ENCODE measurements around the gene PPP1R27.

PPP1R27 gene

GRCh38 chr17:81821147-81821546, 13.7 kb downstream of the PPP1R27 start:
- DNase-seq (ENCODE audit: low read depth) = no peak

GRCh38 chr17:81819708-81820107, 15.1 kb downstream of the PPP1R27 start:
- no peak for DNase-seq (ENCODE audit: low read depth)

- DNase-seq (ENCODE audit: low read depth) = no peak
Measured at GRCh38 chr17:81817758-81818147, 17.1 kb downstream of the PPP1R27 start.

DNA sequence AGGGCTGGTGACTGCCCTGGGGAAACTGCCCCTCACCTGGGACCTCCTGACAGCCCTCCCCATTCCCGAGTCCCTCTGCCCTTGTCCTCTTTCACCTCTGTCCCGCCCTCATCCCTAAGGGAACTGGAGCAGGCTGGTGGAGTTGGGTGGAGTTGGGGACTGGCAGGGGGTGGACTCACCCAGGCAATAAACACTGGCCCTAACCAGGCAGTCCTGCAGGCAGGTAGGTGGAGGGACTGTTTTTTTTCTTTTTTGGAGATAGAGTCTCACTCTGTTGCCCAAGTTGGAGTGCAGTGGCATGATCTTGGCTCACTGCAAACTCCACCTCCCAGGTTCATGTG, 19.2 kb downstream of the PPP1R27 start:
- DNase-seq (ENCODE audit: low read depth) = no peak

DNA sequence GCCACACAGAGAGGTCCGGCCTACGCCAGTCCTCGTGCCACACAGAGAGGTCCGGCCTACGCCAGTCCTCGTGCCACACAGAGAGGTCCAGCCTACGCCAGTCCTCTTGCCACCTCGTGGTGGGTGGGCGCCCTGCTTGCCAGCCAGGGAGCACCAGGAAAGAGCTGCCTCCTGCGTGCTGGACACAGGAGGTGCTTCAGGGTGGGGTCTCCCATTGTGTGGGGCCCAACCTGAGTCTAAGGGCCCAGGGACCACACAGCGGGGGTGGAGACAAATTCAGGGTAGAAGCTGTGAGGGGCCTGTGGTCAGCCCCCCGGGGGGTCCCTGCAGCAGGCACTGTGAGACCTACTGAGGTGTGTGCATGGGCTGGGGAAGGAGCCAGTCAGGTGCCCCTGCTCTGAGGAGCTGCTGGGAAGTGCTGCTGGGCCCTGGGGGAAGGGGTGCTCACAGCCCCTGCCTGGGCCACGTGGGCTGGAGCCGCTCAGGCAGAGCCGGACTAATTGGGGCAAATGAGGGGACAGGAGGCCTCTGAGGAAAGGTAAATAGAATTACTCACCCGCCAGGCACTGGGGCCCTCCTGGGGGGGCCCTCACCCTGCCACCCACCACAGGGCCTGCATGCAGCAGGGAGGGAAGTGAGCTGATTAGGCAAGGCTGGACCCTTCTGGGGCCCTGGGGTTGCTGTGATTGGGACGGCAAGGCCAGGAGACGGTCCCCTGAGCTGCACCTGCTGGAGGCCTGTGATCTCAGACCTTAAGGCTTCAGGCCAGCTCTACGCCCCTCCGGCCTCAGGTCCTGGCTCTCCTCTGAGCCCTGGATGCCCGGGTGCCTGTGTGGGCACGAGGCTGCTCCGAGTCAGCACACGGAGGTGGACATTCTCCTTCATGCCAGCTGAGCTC, 19.9 kb downstream of the PPP1R27 start:
- no peak for DNase-seq (ENCODE audit: low read depth)

DNA sequence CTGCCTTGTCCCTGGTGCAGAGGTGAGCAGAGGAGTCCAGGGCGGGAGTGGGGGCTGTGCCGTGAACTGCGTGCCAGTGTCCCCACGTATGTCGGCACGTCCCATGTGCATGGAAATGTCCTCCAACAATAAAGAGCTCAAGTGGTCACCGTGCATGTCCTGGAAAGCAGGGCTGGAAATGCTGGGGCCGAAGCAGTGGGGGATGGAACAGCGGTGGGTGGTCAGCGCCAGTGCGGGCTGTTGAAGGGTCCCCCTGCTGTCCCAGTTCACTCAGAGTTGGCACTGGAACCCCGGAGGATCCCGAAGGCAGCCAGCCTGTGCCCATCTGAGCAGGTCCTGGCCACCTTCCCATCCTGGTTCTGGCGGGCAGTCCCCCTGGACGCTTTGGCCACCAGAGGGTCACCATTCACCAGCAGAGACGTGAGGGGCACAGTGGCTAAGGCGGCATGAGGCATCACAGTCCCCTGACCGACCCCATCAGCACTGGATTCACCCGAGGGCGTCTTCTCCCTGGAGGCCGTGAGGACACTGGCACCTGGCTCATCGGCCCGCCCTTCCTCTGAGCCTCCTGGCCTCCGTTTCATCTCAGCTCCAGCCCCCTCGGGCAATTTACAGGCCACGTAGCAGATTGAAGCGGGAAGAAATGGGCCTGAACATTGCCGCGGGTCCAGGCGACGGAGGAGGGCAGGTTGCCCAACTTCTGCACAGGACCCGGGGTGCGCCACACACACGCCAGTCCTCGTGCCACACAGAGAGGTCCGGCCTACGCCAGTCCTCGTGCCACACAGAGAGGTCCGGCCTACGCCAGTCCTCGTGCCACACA, 20.8 kb downstream of the PPP1R27 start:
- DNase-seq (ENCODE audit: low read depth) = no peak

DNA sequence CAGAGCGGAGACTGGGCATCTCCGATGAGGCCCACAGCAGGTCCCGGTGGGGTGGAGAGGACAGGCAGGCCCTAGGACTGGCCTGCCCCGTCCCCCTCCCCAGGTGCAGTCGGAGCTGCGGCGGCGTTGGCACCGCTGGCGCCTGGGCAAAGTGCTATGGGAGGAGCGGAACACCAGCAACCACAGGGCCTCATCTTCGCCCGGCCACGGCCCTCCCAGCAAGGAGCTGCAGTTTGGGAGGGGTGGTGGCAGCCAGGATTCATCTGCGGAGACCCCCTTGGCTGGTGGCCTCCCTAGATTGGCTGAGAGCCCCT, 21.5 kb downstream of the PPP1R27 start:
- DNase-seq (ENCODE audit: low read depth) = no peak

GRCh38 chr17:81812571-81813370, 22.1 kb downstream of the PPP1R27 start:
- DNase-seq (ENCODE audit: low read depth) = no peak

DNA sequence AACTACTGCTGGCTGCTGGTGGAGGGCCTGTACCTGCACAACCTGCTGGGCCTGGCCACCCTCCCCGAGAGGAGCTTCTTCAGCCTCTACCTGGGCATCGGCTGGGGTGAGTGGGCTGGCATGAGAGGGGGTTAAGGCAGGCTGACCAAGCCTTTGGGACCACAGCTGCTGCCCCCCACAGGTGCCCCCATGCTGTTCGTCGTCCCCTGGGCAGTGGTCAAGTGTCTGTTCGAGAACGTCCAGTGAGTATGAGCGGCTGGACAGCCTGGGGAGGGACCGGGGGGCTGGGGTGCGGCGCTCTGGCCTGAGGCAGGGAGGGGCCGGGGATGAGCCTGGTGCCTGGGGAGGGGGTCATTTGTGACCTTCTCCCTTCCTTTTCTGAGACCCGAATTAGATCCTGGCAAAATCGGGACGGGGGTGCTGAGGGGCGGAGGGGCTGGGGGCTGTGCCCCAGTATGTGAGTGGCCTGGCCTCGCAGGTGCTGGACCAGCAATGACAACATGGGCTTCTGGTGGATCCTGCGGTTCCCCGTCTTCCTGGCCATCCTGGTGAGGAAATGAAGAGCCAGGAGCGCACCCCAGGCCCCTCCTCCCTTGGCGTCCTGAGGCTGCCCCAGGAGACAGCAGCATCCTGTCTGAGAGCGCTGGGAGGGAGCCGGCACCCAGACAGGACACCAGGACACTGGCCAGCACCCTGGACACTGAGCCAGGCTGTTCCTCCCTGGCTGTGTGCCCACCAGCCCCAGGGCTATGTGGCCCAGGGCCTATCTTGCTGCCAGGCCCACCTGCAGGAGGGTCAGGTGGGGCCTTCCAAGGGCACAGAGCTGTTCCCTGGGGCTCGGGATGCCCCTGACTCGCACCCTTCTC, 22.9 kb downstream of the PPP1R27 start:
- no peak for DNase-seq (ENCODE audit: low read depth)

DNA sequence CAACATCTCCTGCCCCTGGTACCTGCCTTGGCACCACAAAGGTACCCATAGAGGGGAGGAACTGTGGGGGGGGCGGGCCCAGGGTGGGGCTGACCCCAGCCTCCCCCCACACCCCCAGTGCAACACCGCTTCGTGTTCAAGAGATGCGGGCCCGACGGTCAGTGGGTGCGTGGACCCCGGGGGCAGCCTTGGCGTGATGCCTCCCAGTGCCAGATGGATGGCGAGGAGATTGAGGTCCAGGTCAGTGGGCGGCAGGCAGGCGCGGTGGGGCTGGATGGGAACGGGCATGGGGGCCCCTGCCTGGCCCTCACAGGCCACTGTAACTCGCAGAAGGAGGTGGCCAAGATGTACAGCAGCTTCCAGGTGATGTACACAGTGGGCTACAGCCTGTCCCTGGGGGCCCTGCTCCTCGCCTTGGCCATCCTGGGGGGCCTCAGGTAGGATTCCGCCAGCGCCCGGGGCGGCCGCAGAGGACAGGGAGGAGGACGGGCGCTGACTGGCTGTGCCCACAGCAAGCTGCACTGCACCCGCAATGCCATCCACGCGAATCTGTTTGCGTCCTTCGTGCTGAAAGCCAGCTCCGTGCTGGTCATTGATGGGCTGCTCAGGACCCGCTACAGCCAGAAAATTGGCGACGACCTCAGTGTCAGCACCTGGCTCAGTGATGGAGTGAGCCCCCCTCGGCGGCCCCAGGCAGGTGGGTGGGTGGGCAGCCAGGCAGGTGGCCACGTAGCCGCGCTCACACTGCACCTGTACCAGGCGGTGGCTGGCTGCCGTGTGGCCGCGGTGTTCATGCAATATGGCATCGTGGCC, 23.8 kb downstream of the PPP1R27 start:
- no peak for DNase-seq (ENCODE audit: low read depth)

DNA sequence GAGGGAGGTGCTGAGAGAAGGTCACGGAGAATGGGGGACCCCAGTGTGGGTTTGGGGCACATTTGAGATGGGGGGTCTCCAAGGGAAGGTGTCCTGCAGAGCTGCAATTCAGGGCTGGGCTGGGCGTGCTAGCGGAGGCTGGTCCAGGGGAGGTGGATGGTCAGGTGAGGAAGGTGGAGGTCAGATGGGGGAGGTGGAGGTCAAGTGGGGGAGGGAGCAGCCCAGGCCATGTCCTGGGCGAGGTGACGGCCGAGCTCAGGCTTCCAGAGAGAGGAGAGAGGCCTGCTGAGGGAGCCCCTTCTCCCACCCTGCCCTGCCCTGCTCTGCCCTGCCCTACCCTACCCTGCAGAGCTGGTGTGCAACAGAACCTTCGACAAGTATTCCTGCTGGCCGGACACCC, 24.4 kb downstream of the PPP1R27 start:
- no peak for DNase-seq (ENCODE audit: low read depth)

- no peak for DNase-seq (ENCODE audit: low read depth)
Measured at GRCh38 chr17:81809556-81809998, 25.3 kb downstream of the PPP1R27 start.

DNA sequence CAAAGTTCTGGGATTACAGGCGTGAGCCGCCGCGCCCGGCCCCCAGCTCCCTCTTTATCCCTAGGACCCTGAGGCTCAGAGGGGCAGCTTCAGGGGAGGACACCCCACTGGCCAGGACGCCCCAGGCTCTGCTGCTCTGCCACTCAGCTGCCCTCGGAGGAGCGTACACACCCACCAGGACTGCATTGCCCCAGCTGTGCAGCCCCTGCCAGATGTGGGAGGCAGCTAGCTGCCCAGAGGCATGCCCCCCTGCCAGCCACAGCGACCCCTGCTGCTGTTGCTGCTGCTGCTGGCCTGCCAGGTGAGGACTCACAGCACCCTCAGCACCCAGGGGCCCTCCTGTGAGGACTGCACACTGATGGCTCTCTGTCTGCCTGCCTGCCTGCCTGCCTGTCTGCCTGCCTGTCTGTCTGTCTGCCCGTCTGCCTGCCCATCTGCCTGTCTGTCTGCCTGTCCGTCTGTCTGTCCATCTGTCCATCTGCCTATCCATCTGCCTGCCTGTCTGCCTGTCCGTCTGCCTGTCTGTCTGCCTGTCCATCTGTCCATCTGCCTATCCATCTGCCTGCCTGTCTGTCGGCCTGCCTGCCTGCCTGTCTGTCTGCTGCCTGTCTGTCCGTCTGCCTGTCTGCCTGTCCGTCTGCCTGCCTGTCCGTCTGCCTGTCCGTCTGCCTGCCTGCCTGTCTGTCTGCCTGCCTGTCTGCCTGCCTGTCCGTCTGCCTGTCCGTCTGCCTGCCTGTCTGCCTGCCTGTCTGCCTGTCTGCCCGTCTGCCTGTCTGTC, 25.9 kb downstream of the PPP1R27 start:
- DNase-seq (ENCODE audit: low read depth) = no peak

DNA sequence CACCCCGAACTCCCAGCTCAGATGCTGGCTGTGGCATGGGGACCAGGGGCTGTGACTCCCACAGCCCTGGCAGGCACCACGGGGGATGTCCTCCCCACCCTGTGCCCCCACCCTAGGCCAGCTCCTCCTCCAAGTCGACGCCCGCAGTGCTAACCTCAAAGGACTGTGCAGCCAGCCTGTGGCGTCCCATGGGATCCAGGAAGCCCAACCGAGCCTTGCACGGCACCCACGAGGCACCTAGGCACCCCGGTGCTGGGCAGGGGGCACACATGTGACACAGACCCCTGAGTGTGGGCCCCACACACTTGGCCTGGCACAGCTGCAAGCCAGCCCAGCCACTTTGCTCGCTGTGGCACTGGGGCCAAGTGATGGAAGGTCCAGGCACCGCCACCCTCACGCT, 27.0 kb downstream of the PPP1R27 start:
- no peak for DNase-seq (ENCODE audit: low read depth)

- DNase-seq (ENCODE audit: low read depth) = no peak
Measured at GRCh38 chr17:81807210-81807719, 27.6 kb downstream of the PPP1R27 start.

DNA sequence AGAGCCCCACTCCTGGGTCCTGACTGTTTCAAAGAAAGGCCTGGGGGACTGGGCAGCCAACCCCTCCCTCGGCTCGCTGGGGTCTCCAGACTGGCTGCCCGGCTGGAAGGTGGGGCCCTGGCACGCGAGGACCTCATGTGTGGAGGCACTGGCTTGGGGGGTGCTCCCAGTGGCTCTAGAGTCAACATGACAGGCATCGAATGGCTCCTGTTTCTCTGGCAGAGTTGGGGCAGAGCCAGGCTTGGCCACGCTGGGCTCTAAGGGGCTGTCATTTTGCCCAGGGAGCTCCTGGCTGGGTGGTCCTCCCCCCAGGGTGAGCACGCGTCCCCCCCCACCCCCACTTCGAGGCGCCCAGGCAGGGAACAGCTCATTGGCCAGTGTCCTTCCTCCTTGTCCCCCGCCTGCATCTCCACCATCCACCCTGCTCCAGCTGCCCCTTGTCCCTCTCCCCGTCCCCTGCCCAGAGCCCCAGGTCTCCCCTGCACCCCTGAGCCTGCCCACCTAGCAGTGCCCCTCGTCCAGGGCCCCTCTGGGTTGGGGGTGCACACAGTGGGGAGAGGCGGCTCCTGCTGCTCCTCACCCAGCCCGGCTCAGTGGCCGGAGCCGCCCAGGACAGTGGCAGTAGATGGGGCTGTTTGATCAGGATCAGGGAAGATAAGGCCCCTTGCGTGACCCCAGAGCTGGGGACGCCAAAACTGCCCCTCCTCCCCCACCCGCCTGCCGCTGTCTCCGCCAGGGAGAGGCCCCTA, 28.2 kb downstream of the PPP1R27 start:
- DNase-seq (ENCODE audit: low read depth) = no peak

DNA sequence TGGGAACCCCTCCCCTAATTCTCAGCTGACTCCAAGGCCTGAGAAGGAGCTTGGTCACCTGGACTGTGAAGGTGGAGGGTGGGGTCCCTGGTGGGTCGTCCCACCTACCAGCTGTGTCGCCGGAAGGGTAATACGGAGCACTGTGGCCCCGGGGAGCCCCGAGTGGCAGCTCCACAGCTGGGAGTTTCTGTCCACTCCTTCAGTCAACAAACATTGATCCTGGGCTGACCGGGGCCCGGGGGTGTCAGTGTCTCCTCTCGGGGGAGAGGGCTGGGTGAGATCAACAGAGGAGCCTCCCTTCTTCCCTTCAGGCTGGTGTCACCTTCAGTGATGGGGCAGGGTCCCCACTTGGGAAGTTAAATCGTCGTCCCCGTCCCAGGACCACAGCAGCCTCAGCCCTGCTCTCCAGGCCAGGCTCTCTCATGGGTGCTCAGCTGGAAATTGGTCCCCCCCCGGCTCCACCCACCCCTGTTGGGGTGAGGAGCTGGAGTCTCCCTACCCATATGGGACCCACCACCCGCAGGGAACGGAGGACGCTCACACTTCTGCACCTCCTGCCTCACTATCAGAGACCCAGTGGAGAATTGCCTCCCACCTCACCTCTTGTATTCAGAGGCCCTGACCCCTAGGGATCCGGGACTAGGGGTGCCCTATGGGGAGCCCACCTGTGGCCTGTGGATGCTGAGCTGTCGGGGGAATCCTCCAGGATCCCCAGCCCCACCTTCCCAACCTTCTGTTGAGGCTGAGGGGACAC, 29.0 kb downstream of the PPP1R27 start:
- DNase-seq (ENCODE audit: low read depth) = no peak
